ENCODE measurements around the gene SFTA2. TPM values are rescaled to one million over a fixed set of nuclear protein-coding genes. Genes with fewer than 3 reads are reported as not detected.

Gene SFTA2
- total and polyA plus RNA-seq, 9 of the 15 experiments (the other 6 are each of a cell fraction or from before 2014, with no cell fraction given): not detected

DNA sequence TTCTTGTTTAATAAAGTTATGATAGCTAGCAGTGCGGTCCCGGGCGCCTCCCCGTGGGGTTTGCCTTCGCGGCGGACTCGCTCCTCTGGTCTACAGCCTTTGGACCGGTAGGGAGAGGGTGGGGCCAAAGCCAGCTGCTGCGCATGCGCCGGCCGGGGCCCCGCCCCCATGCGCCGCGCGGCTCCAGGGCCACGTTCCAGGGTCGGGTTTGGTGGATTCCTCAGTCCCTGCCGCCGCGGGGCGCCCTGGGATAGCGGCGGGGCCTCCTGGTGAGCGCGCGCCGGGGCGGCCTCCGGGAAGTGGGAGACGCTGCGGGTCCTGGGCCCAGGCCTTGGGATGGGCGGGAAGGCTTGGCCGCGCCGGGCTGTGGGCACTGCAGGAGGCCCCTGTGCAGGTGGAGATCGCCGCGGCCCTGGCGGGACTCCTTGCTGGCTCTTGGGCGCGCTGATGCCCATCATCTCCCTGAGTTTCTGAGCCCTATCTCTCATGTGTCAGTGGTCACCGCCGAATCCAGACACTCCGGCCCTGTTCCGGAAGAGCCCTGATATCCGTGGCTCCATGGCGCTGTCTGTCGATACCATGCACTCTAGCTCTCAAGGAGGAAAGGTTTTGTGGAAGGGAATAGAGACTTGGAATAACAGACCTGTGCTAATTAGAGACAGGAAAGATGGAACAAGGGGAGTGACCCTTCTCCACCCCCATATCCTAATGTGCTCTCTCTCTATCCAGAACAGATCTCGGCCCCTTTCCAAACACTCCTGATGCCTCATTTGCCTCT is 17.7 kb downstream of the SFTA2 start, which contains the start of gene VARS2 (continued):
- TF ChIP-seq SOX6 (IDR thresholded peaks at IDR 0.05) (peak; percentile 38; the same call in 1 of the 2 replicates), CAMTA2 (CRISPR knock-in tag; conservative IDR thresholded peaks at IDR 0.05) (peak; percentile 95), KLF10 (CRISPR knock-in tag; IDR thresholded peaks at IDR 0.05) (peak; percentile 25; the same call in 1 of the 2 replicates), SIN3A (IDR thresholded peaks at IDR 0.05; ENCODE audit: borderline replicate concordance in 2 of 2, control insufficient read depth in 1 of 2, low read depth in 2 of 2, low read length in 2 of 2) (peak in 1 of 2 experiments; percentile 56; a peak in 1 of 4 replicates), RAD21 (CRISPR knock-in tag; conservative IDR thresholded peaks at IDR 0.05 in 1 of 2, IDR thresholded peaks at IDR 0.05 in 1 of 2) (peak; percentile 50 to 61), POLR2A (conservative IDR thresholded peaks at IDR 0.05) (peak; percentile 88), GABPA (tag; conservative IDR thresholded peaks at IDR 0.05; ENCODE audit: low read depth) (peak; percentile 58; the same call in 1 of the 2 replicates), ETV1 (tag; conservative IDR thresholded peaks at IDR 0.05; ENCODE audit: low read depth) (peak; percentile 73), ZNF551 (CRISPR knock-in tag; IDR thresholded peaks at IDR 0.05) (no peak), ZNF75A (CRISPR knock-in tag; IDR thresholded peaks at IDR 0.05) (peak; percentile 58; the same call in 1 of the 2 replicates), FIP1L1 (IDR thresholded peaks at IDR 0.05; ENCODE audit: low read depth, low read length, poor library complexity, severe bottlenecking) (peak; percentile 86)
- TF ChIP-seq, protein P1, sequence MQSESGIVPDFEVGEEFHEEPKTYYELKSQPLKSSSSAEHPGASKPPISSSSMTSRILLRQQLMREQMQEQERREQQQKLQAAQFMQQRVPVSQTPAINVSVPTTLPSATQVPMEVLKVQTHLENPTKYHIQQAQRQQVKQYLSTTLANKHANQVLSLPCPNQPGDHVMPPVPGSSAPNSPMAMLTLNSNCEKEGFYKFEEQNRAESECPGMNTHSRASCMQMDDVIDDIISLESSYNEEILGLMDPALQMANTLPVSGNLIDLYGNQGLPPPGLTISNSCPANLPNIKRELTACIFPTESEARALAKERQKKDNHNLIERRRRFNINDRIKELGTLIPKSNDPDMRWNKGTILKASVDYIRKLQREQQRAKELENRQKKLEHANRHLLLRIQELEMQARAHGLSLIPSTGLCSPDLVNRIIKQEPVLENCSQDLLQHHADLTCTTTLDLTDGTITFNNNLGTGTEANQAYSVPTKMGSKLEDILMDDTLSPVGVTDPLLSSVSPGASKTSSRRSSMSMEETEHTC (IDR thresholded peaks at IDR 0.05): no peak
- TF ChIP-seq, protein P2, sequence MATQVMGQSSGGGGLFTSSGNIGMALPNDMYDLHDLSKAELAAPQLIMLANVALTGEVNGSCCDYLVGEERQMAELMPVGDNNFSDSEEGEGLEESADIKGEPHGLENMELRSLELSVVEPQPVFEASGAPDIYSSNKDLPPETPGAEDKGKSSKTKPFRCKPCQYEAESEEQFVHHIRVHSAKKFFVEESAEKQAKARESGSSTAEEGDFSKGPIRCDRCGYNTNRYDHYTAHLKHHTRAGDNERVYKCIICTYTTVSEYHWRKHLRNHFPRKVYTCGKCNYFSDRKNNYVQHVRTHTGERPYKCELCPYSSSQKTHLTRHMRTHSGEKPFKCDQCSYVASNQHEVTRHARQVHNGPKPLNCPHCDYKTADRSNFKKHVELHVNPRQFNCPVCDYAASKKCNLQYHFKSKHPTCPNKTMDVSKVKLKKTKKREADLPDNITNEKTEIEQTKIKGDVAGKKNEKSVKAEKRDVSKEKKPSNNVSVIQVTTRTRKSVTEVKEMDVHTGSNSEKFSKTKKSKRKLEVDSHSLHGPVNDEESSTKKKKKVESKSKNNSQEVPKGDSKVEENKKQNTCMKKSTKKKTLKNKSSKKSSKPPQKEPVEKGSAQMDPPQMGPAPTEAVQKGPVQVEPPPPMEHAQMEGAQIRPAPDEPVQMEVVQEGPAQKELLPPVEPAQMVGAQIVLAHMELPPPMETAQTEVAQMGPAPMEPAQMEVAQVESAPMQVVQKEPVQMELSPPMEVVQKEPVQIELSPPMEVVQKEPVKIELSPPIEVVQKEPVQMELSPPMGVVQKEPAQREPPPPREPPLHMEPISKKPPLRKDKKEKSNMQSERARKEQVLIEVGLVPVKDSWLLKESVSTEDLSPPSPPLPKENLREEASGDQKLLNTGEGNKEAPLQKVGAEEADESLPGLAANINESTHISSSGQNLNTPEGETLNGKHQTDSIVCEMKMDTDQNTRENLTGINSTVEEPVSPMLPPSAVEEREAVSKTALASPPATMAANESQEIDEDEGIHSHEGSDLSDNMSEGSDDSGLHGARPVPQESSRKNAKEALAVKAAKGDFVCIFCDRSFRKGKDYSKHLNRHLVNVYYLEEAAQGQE (IDR thresholded peaks at IDR 0.05; ENCODE audit: borderline replicate concordance): peak; percentile 74
- TF ChIP-seq, protein P2 (CRISPR knock-in tag; IDR thresholded peaks at IDR 0.05; ENCODE audit: low read depth): peak; percentile 86; the same call in 1 of the 2 replicates
- TF ChIP-seq, protein P3, sequence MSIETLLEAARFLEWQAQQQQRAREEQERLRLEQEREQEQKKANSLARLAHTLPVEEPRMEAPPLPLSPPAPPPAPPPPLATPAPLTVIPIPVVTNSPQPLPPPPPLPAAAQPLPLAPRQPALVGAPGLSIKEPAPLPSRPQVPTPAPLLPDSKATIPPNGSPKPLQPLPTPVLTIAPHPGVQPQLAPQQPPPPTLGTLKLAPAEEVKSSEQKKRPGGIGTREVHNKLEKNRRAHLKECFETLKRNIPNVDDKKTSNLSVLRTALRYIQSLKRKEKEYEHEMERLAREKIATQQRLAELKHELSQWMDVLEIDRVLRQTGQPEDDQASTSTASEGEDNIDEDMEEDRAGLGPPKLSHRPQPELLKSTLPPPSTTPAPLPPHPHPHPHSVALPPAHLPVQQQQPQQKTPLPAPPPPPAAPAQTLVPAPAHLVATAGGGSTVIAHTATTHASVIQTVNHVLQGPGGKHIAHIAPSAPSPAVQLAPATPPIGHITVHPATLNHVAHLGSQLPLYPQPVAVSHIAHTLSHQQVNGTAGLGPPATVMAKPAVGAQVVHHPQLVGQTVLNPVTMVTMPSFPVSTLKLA (conservative IDR thresholded peaks at IDR 0.05): peak; percentile 75 to 89

Measured in K562 (cell line).